ENCODE data around the gene GNPTAB. TPM values are rescaled to one million over a fixed set of nuclear protein-coding genes. Genes with fewer than 3 reads are reported as not detected.
"Not testable (repeated sequence)": the region's sequence is repeated elsewhere in the genome, so short reads cannot be mapped to it uniquely, and the experiment has no call there.

The GNPTAB gene
- total RNA-seq, 5 donors from 2014 or later (not counting 1 experiment from before 2014, with no cell fraction given), result 44.9 to 66.8 (median 57.0) TPM

- Histone ChIP-seq H3K9me3 (no peaks in the 10 kb centered on the region), H3K27me3 (replicated peaks in 1 of 2; ENCODE audit: control insufficient read depth in 2 of 2, extremely low read depth in 1 of 2, insufficient read depth in 2 of 2, low read length in 1 of 2) (no peaks in the 10 kb centered on the region), H3K27ac (ENCODE audit: low read length) (no peak overlapping the region), H3K36me3 (ENCODE audit: control insufficient read depth in 2 of 2, extremely low read depth in 1 of 2, insufficient read depth in 1 of 2, low read length in 1 of 2) (no peaks in the 10 kb centered on the region), H3K4me3 (ENCODE audit: control insufficient read depth in 1 of 2, extremely low read depth in 1 of 2, low read length in 1 of 2) (no peak overlapping the region), H3K4me1 (ENCODE audit: control insufficient read depth in 1 of 2, extremely low read depth in 1 of 2, insufficient read depth in 2 of 2, low read length in 2 of 2) (peaks cover 0 to 15% of the 10 kb centered on the region in 2 experiments)
- ChIA-PET POLR2A (interaction anchor here in 1 of 2 donors (0.6 kb wide), 1 partner anchor 1754 kb away, joined by 6 read pairs; no protein-coding TSS in a partner anchor), CTCF (interaction anchor here in 1 of 2 donors (0.5 kb wide), 1 partner anchor 49 kb away, joined by 6 read pairs; no protein-coding TSS in a partner anchor)
- no peaks in the 10 kb centered on the region for H3K27me3 Mint-ChIP-seq
- H3K27ac Mint-ChIP-seq, result no peak overlapping the region
- no peaks in the 10 kb centered on the region for H3K9me3 Mint-ChIP-seq
- DNase-seq, result no peak
- peaks cover 11% of the 10 kb centered on the region in 3 donors for H3K4me1 Mint-ChIP-seq
- WGBS (ENCODE audit: insufficient coverage), result 100% methylated on average over 1 of the region's 9 CpGs
- no peaks in the 10 kb centered on the region for H3K36me3 Mint-ChIP-seq
- no peak for ATAC-seq (replicated peaks in 1 of 4)
- no peak overlapping the region for H3K4me3 Mint-ChIP-seq
Observed at GRCh38 chr12:101875162-101875561, 44.4 kb upstream of the GNPTAB start.

- no peaks in the 10 kb centered on the region for H3K9me3 Mint-ChIP-seq
- no peaks in the 10 kb centered on the region for H3K4me1 ChIP-seq (ENCODE audit: control insufficient read depth in 1 of 2, extremely low read depth in 1 of 2, insufficient read depth in 2 of 2, low read length in 2 of 2)
- no peak for ATAC-seq (replicated peaks in 1 of 4)
- ChIA-PET CTCF (interaction anchor here (0.7 kb wide), 2 partner anchors 298 to 301 kb away, joined by 3 to 5 read pairs; no protein-coding TSS in a partner anchor), POLR2A (no interaction called here)
- no peak overlapping the region for H3K27ac ChIP-seq (ENCODE audit: low read length)
- no peak overlapping the region for H3K4me3 ChIP-seq (ENCODE audit: control insufficient read depth in 1 of 2, extremely low read depth in 1 of 2, low read length in 1 of 2)
- H3K4me3 Mint-ChIP-seq, result no peak overlapping the region
- no peaks in the 10 kb centered on the region for H3K36me3 ChIP-seq (ENCODE audit: control insufficient read depth in 2 of 2, extremely low read depth in 1 of 2, insufficient read depth in 1 of 2, low read length in 1 of 2)
- peaks cover 0 to 2% (median 2%) of the 10 kb centered on the region in 3 donors for H3K4me1 Mint-ChIP-seq
- H3K9me3 ChIP-seq, result no peaks in the 10 kb centered on the region
- no peaks in the 10 kb centered on the region for H3K27me3 ChIP-seq (replicated peaks in 1 of 2; ENCODE audit: control insufficient read depth in 2 of 2, extremely low read depth in 1 of 2, insufficient read depth in 2 of 2, low read length in 1 of 2)
- no peaks in the 10 kb centered on the region for H3K27me3 Mint-ChIP-seq
- H3K27ac Mint-ChIP-seq, result no peak overlapping the region
- DNase-seq, result no peak
- H3K36me3 Mint-ChIP-seq, result no peaks in the 10 kb centered on the region
- no CpG with 5 or more reads among the region's 1 CpG for WGBS (ENCODE audit: insufficient coverage)
Observed at GRCh38 chr12:101870925-101871324, 40.2 kb upstream of the GNPTAB start.

GRCh38 chr12:101867619-101868018 is 36.9 kb upstream of the GNPTAB start:
- ChIA-PET CTCF (interaction anchor here in 1 of 2 donors (0.6 kb wide), 1 partner anchor 47 kb away, joined by 6 read pairs; no protein-coding TSS in a partner anchor), POLR2A (interaction anchor here in 1 of 2 donors (0.6 kb wide), 1 partner anchor 55 kb away, joined by 6 read pairs; no protein-coding TSS in a partner anchor)
- H3K9me3 ChIP-seq; H3K27ac Mint-ChIP-seq; H3K27me3 Mint-ChIP-seq; H3K4me3 Mint-ChIP-seq; H3K36me3 Mint-ChIP-seq; H3K9me3 Mint-ChIP-seq; H3K27me3 ChIP-seq (replicated peaks in 1 of 2; ENCODE audit: control insufficient read depth in 2 of 2, extremely low read depth in 1 of 2, insufficient read depth in 2 of 2, low read length in 1 of 2); ATAC-seq (replicated peaks in 1 of 4); DNase-seq; H3K27ac ChIP-seq (ENCODE audit: low read length); H3K36me3 ChIP-seq (ENCODE audit: control insufficient read depth in 2 of 2, extremely low read depth in 1 of 2, insufficient read depth in 1 of 2, low read length in 1 of 2); H3K4me1 Mint-ChIP-seq; H3K4me3 ChIP-seq (ENCODE audit: control insufficient read depth in 1 of 2, extremely low read depth in 1 of 2, low read length in 1 of 2); H3K4me1 ChIP-seq (ENCODE audit: control insufficient read depth in 1 of 2, extremely low read depth in 1 of 2, insufficient read depth in 2 of 2, low read length in 2 of 2): not testable (repeated sequence)
- WGBS (ENCODE audit: insufficient coverage), result no CpG with 5 or more reads among the region's 3 CpGs

GRCh38 chr12:101866615-101867373 is 36.0 kb upstream of the GNPTAB start:
- H3K27me3 Mint-ChIP-seq, result peaks cover 0 to 3% of the 10 kb centered on the region in 2 donors
- 94% methylated on average over 11 of the region's 13 CpGs for WGBS (ENCODE audit: insufficient coverage)
- Histone ChIP-seq H3K4me1 (ENCODE audit: control insufficient read depth in 1 of 2, extremely low read depth in 1 of 2, insufficient read depth in 2 of 2, low read length in 2 of 2) (no peaks in the 10 kb centered on the region), H3K27ac (ENCODE audit: low read length) (no peak overlapping the region), H3K27me3 (replicated peaks in 1 of 2; ENCODE audit: control insufficient read depth in 2 of 2, extremely low read depth in 1 of 2, insufficient read depth in 2 of 2, low read length in 1 of 2) (no peaks in the 10 kb centered on the region), H3K36me3 (ENCODE audit: control insufficient read depth in 2 of 2, extremely low read depth in 1 of 2, insufficient read depth in 1 of 2, low read length in 1 of 2) (no peaks in the 10 kb centered on the region), H3K9me3 (no peaks in the 10 kb centered on the region), H3K4me3 (ENCODE audit: control insufficient read depth in 1 of 2, extremely low read depth in 1 of 2, low read length in 1 of 2) (no peak overlapping the region)
- no peak for ATAC-seq (replicated peaks in 1 of 4)
- no peak for DNase-seq
- ChIA-PET POLR2A (no interaction called here), CTCF (no interaction called here)
- H3K27ac Mint-ChIP-seq, result no peak overlapping the region
- H3K4me1 Mint-ChIP-seq, result peaks cover 0 to 3% (median 3%) of the 10 kb centered on the region in 3 donors
- H3K9me3 Mint-ChIP-seq, result peaks cover 0 to 6% (median 0%) of the 10 kb centered on the region in 3 donors
- no peaks in the 10 kb centered on the region for H3K36me3 Mint-ChIP-seq
- no peak overlapping the region for H3K4me3 Mint-ChIP-seq

GRCh38 chr12:101863981-101864380 is 33.2 kb upstream of the GNPTAB start:
- Histone ChIP-seq H3K36me3 (ENCODE audit: control insufficient read depth in 2 of 2, extremely low read depth in 1 of 2, insufficient read depth in 1 of 2, low read length in 1 of 2) (no peaks in the 10 kb centered on the region), H3K4me3 (ENCODE audit: control insufficient read depth in 1 of 2, extremely low read depth in 1 of 2, low read length in 1 of 2) (no peak overlapping the region), H3K4me1 (ENCODE audit: control insufficient read depth in 1 of 2, extremely low read depth in 1 of 2, insufficient read depth in 2 of 2, low read length in 2 of 2) (no peaks in the 10 kb centered on the region), H3K27ac (ENCODE audit: low read length) (no peak overlapping the region), H3K9me3 (no peaks in the 10 kb centered on the region), H3K27me3 (replicated peaks in 1 of 2; ENCODE audit: control insufficient read depth in 2 of 2, extremely low read depth in 1 of 2, insufficient read depth in 2 of 2, low read length in 1 of 2) (no peaks in the 10 kb centered on the region)
- H3K36me3 Mint-ChIP-seq, result no peaks in the 10 kb centered on the region
- H3K27me3 Mint-ChIP-seq, result peaks cover 0 to 3% of the 10 kb centered on the region in 2 donors
- H3K4me3 Mint-ChIP-seq, result no peak overlapping the region
- no peak overlapping the region for H3K27ac Mint-ChIP-seq
- POLR2A ChIA-PET, result no interaction called here
- ATAC-seq (replicated peaks in 1 of 4) (no peak), DNase-seq (no peak)
- CTCF ChIA-PET, result interaction anchor here (0.6 to 0.8 kb wide), 2 partner anchors 26 to 479 kb away, joined by 4 to 7 read pairs; no protein-coding TSS in a partner anchor
- H3K9me3 Mint-ChIP-seq, result peaks cover 0 to 6% (median 0%) of the 10 kb centered on the region in 3 donors
- peaks cover 0 to 3% (median 3%) of the 10 kb centered on the region in 3 donors for H3K4me1 Mint-ChIP-seq

GRCh38 chr12:101862245-101862644 is 31.5 kb upstream of the GNPTAB start:
- WGBS (ENCODE audit: insufficient coverage), result no CpG with 5 or more reads among the region's 2 CpGs
- Mint-ChIP-seq H3K27me3 (peaks cover 0 to 3% of the 10 kb centered on the region in 2 donors), H3K36me3 (no peaks in the 10 kb centered on the region), H3K27ac (no peak overlapping the region), H3K4me1 (peaks cover 0 to 3% (median 3%) of the 10 kb centered on the region in 3 donors), H3K4me3 (no peak overlapping the region), H3K9me3 (peaks cover 0 to 6% (median 0%) of the 10 kb centered on the region in 3 donors)
- ChIA-PET CTCF (no interaction called here), POLR2A (no interaction called here)
- Histone ChIP-seq H3K36me3 (ENCODE audit: control insufficient read depth in 2 of 2, extremely low read depth in 1 of 2, insufficient read depth in 1 of 2, low read length in 1 of 2) (no peaks in the 10 kb centered on the region), H3K9me3 (no peaks in the 10 kb centered on the region), H3K4me1 (ENCODE audit: control insufficient read depth in 1 of 2, extremely low read depth in 1 of 2, insufficient read depth in 2 of 2, low read length in 2 of 2) (no peaks in the 10 kb centered on the region), H3K27ac (ENCODE audit: low read length) (no peak overlapping the region), H3K4me3 (ENCODE audit: control insufficient read depth in 1 of 2, extremely low read depth in 1 of 2, low read length in 1 of 2) (no peak overlapping the region), H3K27me3 (replicated peaks in 1 of 2; ENCODE audit: control insufficient read depth in 2 of 2, extremely low read depth in 1 of 2, insufficient read depth in 2 of 2, low read length in 1 of 2) (no peaks in the 10 kb centered on the region)
- ATAC-seq (replicated peaks in 1 of 4), result no peak
- DNase-seq, result no peak

Data from T-cell (primary cell).